Ascending aorta (tissue), 2 donors: ENCODE measurements around the gene KRTAP4-5. TPM values are rescaled to one million over a fixed set of nuclear protein-coding genes. Genes with fewer than 3 reads are reported as not detected.
"Not testable (repeated sequence)": the region's sequence is repeated elsewhere in the genome, so short reads cannot be mapped to it uniquely, and the experiment has no call there.

Source experiments
- DNase-seq, 2 donors: peaks; one replicate each; pipeline ENCODE4 v3.0.0-alpha.2; 2019; ENCODE audit warnings: low spot score in 2 of 2
- H3K27ac ChIP-seq, 2 donors: fragments of 200-600 bp; sonication (generic); one replicate each; pipeline ENCODE4 v1.5.1; 2016 to 2017; ENCODE audit warnings: mild to moderate bottlenecking in 1 of 2
- H3K27me3 ChIP-seq: fragments of 200-600 bp; sonication (generic); one replicate; pipeline ENCODE4 v1.5.1; 2017
- H3K36me3 ChIP-seq, 2 donors: fragments of 200-600 bp; sonication (generic); one replicate each; pipeline ENCODE4 v1.5.1; 2016
- H3K4me1 ChIP-seq, 2 donors: fragments of 200-600 bp; sonication (generic); one replicate each; pipeline ENCODE4 v1.5.1; 2016 to 2017; ENCODE audit warnings: mild to moderate bottlenecking in 1 of 2
- H3K4me3 ChIP-seq, 2 donors: fragments of 200-600 bp; sonication (generic); one replicate each; pipeline ENCODE4 v1.5.1; 2016 to 2017; ENCODE audit warnings: mild to moderate bottlenecking in 1 of 2
- H3K9me3 ChIP-seq, 2 donors: fragments of 200-600 bp; sonication (generic); one replicate each; pipeline ENCODE4 v1.5.1; 2016
- CTCF ChIP-seq, 3 experiments: fragments of 200-600 bp in 2 of 3; fragments of 450-650 bp in 1 of 3; sonication (generic) in 2 of 3; IDR thresholded peaks; one replicate each; pipeline ENCODE4 v1.5.1; 2016 to 2019; ENCODE audit warnings: antibody characterized with exemption in 3 of 3, mild to moderate bottlenecking in 1 of 3, moderate library complexity in 1 of 3
- intact Hi-C: fragments of 100-400 bp; cut with DNase I; formaldehyde crosslinking; loops from one replicate; pipeline ENCODE4 v1.15.1; 2023
- total RNA-seq: library from RNA; depleted of rRNA; stranded (reverse); fragments of >200 nt; gene quantifications from one replicate; pipeline ENCODE4 v1.1.0, GENCODE V29; 2016

Gene KRTAP4-5
- total RNA-seq, 1 donor from 2014 or later: not detected

GRCh38 chr17:41144846-41145245 is 4.8 kb downstream of the KRTAP4-5 start:
- Histone ChIP-seq H3K27ac (no peak overlapping the region), H3K36me3 (no peaks in the 10 kb centered on the region), H3K4me3 (no peak overlapping the region), H3K4me1 (no peaks in the 10 kb centered on the region), H3K27me3 (no peaks in the 10 kb centered on the region), H3K9me3 (peaks cover 0 to 3% of the 10 kb centered on the region in 2 donors)
- TF ChIP-seq CTCF (IDR thresholded peaks at IDR 0.05): no peak
- intact Hi-C loops: no loop called here
- no peak for DNase-seq

- no peak overlapping the region for H3K4me3 ChIP-seq
- intact Hi-C loops: no loop called here
- H3K9me3 ChIP-seq: peaks cover 3% of the 10 kb centered on the region in 2 donors
- no peaks in the 10 kb centered on the region for H3K27me3 ChIP-seq
- no peaks in the 10 kb centered on the region for H3K36me3 ChIP-seq
- H3K27ac ChIP-seq: no peak overlapping the region
- no peak for TF ChIP-seq CTCF (IDR thresholded peaks at IDR 0.05)
- H3K4me1 ChIP-seq: no peaks in the 10 kb centered on the region
- no peak for DNase-seq
These were observed 8.3 kb downstream of the KRTAP4-5 start for GRCh38 chr17:41141361-41141760.

GRCh38 chr17:41140360-41141131 is 9.1 kb downstream of the KRTAP4-5 start, which contains the start of gene KRTAP4-6:
KRTAP4-6 (minus strand) TSS chr17:41140544; CDS start chr17:41140487, 57 bp downstream.
- peaks cover 3% of the 10 kb centered on the region in 2 donors for H3K9me3 ChIP-seq
- no peaks in the 10 kb centered on the region for H3K36me3 ChIP-seq
- H3K4me3 ChIP-seq: no peak within 1 kb of the TSS
- no peaks in the 10 kb centered on the region for H3K4me1 ChIP-seq
- no peak for TF ChIP-seq CTCF (IDR thresholded peaks at IDR 0.05)
- DNase-seq: no peak
- no peak within 1 kb of the TSS for H3K27ac ChIP-seq
- no peaks in the 10 kb centered on the region for H3K27me3 ChIP-seq
- intact Hi-C loops: no loop called here

GRCh38 chr17:41139865-41140264 is 9.8 kb downstream of the KRTAP4-5 start:
- intact Hi-C loops, H3K4me3 ChIP-seq, H3K4me1 ChIP-seq, H3K27me3 ChIP-seq, H3K36me3 ChIP-seq, H3K9me3 ChIP-seq, DNase-seq, H3K27ac ChIP-seq: not testable (repeated sequence)

- TF ChIP-seq CTCF (IDR thresholded peaks at IDR 0.05): no peak
- intact Hi-C loops: no loop called here
- H3K9me3 ChIP-seq: peaks cover 0 to 10% of the 10 kb centered on the region in 2 donors
These were observed 15.5 kb downstream of the KRTAP4-5 start for GRCh38 chr17:41133880-41134735.

GRCh38 chr17:41131979-41132378 is 17.6 kb downstream of the KRTAP4-5 start:
- Histone ChIP-seq H3K9me3 (peaks cover 0 to 7% of the 10 kb centered on the region in 2 donors), H3K4me1 (no peaks in the 10 kb centered on the region), H3K27me3 (no peaks in the 10 kb centered on the region), H3K36me3 (no peaks in the 10 kb centered on the region), H3K27ac (no peak overlapping the region), H3K4me3 (no peak overlapping the region)
- no peak for TF ChIP-seq CTCF (IDR thresholded peaks at IDR 0.05)
- no peak for DNase-seq
- intact Hi-C loops: no loop called here

More at GRCh38 chr17:41133880-41134735, 15.5 kb downstream of the KRTAP4-5 start:
- H3K27me3 ChIP-seq: no peaks in the 10 kb centered on the region
- no peak overlapping the region for H3K27ac ChIP-seq
- no peaks in the 10 kb centered on the region for H3K36me3 ChIP-seq
- no peaks in the 10 kb centered on the region for H3K4me1 ChIP-seq
- DNase-seq: no peak
- H3K4me3 ChIP-seq: no peak overlapping the region
